ENCODE results near the gene FRMD1.

The FRMD1 gene

DNA sequence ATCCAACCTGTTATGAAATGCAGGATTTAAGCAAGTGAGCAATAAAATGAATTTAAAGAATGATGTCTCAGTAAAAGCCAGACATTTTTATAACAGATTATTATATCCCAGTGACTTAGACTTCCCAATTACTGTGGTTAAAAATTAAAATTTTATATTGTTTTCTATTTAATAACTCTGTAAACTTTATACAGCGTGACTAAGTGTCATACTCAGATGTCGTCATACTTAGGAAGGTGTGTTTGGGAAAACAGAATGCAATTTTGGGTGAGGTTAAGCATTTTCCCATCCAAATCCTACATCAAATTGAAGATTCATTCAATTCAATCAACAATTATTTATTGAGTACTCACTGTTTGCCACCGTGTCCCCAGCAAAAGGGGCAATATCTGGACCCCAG, 31.4 kb upstream of the FRMD1 start:
- DNase-seq = no peak

DNA sequence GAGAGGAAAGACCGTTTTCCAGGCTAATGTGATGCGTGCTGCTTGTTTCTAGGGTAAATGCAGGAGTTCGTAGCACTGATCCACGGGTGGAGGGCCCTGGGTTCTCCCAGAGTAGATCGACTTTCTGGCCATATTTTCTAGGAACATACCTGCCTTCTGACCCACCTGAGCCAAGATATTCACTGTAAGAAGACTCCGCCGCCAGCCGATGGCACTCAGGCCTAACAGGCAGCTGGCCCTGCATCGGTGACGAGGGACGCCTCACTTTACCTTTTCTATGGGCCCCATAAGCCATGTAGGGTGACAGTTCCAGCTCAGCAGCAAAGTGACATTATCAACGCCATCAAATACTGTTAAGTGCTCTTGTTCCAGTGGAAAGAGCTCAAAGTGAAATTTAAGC, 30.2 kb upstream of the FRMD1 start:
- no peak for DNase-seq

DNA sequence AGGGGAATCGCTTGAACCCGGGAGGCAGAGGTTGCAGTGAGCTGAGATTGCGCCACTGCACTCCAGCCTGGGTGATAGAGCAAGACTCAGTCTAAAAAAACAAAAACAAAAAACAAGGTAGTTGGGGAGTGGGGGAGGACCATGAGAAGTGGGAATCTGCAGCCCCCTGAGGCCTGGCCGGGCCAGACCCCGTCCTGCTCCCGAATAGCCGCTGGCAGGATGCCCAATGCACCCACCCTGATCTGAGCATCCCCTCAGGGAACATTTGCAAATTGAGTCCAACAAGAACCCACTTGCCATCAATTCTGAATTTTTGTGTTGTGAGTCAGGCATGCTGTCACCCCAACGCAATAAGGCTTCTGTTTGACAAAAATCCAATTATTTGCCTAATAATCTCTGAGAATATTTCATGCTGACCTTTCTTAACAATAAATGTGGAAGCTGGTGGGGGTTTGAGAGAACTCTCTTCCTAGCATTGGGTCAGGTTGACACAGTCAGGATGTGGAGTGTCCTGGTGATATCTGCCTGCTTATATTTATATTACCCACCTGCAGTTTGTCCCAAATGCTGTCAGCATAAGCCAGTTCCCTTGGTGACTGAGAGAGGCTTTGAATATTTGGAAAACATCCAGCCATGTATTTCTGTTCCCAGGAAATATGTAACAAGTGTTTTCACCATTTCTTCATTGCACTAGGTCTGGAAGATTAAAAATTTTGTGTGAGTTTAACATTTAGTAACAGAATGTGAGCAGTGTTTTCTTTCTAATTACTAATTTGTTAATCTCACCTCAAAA, 28.4 kb upstream of the FRMD1 start:
- no peak for DNase-seq

DNA sequence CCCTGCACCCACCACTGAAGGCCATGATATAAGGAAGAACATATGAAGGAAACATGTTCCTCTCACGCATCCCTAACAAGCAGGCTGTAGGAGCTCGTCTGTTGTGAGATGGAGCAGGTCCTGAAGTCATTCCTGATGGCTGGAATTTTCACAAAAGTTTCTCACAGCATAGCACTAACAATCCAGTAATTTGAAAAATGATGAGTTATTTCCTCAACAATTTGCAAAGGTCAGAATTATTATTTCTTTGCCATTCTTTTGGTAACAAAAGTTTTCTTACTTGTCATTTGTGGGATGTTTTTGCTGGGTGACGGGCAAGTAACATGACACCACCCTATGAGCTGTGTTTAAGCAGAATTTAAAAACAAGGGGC, 27.6 kb upstream of the FRMD1 start:
- no peak for DNase-seq

DNA sequence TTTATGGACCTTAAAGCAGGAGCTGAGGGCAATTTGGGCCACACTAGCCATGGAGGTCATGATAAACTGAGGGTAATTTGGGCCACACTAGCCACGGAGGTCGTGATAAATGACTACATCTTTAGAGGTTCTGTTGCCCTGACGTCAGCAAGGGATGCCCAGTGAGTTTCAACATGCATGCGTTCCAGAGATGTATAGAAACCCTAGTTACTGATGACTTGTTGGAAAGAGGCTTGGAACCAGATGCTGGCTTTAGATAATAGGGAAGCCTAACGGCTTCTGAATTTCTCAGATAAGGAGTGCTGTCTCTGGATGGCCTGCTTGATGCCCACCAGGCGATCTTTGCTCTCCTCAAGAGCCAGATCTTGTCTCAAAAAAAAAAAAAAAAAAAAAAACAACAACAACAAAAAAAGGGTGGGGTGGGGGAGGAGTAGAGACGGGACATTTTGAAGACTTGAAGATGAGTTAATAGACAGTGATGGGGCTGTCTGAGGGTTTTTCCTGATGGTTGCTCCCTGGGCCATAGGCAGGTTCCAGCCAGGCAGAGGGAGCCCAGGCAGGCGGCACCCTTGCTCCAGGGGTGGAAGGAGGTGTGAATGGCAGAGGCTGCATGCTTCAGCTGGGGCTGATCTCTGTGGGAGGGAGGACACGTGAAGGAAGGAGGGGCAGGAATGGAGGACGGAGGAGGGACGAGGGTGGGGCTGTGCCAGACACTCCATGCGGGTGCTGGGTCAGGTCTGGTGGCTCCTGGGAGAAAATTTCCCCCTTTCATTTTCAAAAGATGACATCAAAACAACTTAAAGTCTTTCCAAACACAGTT, 27.0 kb upstream of the FRMD1 start:
- DNase-seq = no peak

DNA sequence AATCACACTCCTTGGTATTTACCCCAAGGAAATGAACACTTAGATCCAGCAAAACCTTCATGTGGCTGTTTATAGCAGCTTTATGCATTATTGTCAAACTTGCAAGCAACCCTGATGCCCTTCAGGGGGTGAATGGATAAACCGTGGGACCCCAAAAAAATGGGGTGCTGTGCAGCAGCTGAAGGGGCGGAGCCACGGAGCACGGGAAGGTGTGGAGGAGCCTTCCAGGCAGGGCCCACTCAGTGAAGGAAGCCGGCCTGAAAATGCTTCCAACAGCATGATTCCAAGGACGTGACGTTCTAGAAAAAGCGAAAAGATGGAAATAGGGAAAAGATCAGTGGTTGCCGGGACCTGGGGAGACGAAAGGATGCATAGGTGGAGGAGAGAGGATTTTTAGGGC, 25.6 kb upstream of the FRMD1 start:
- DNase-seq = no peak

DNA sequence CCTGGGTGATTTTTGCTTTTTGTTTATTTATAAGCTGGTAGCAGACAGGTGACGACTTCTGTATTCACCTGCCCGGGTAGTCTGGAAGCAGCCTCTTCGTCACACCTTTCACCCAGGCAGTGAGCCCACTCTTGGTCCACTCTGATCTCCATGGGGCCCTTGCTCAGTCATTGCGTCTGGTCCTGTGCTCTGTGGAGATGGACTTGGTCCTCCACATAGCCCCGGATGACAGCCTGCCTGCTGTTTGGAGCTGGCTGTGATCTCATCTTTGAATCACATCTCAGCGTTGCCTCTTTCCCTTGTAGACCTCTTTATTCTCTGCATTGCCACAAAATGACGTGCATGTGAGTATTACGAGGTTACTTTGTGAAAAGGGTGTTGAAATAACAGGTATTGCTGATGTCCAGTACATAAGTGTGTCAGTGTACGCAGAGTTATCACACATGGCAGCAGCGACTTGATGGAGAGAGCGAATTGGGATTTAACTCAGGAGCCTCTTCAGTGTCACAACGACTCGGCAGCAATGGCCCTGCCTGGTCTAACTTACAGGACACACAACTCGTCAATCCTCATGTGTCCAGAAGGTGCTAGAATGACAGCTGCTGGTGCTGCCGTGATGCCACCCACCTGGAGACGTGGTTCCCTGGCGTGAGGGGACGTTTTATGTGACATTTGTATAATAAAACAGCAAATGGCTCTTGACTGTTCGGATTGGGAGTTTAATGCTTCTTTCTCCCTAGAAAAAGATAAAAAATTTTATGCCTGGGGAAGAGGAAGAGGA, 24.2 kb upstream of the FRMD1 start:
- no peak for DNase-seq

DNA sequence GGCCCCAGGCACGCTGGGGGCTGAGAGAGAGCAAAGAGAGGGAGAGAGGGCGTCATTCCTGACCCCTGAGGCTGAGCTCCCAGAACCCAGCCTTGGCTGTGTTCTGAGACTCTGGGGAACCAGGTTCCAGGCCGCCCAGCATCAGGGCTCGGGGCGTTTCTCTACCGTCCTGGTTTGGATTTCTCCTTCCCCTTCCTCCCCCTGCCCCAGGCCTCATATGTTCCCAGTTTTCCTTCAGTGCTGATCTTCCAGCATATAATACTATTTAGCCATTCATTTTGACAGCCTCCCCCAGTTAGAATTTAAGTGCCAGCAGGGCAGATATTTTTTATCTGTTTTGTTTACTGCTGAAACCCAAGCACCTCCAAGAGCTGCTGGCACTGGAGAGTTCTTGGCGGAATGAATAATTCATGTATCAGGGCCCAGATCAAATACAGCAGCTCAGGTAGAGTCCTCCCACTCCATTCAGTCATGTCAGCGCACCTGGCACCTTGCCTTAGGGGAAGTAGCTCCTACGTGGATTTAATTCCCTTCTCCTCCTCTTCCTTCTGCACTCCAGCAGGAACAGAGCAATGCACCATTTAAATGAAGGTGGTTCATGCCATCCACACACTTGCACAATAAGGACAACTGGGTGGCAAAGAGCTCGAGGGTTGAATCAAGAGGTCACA, 23.4 kb upstream of the FRMD1 start:
- no peak for DNase-seq

DNA sequence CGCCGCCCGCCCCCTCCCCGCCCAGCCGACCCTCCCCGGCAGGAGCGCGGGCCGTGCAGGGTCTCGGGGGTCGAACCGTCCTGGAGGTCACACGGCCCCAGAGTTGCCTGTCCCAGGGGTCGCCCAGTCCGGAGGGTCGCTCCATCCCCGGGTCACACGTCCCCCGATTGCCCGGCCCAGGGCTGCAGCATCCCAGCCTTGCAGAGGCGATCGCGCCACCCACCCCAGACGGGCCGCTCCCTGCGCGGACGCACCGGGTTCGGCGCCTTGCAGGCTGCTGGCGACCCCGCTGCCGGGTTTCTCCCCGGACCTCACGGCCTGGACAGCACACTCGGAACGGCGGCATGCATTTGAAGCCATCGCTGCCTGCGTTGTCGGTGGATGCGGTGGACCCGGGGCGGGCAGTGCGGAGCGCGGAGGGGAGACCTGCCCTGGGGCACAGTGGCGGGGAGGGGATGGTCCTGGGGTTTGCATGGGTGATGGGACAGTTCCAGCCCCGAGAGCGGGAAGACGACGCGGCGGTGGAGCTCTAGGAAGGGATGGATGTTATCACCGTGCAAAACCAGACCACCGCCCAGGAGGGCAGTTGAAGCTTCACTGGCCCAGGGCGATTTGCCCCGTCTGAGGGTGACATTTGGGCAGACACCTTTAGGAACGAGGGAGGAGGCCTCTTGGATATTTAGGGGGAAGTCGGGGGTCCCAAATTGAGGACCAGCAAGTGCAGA, 22.7 kb upstream of the FRMD1 start:
- no peak for DNase-seq

DNA sequence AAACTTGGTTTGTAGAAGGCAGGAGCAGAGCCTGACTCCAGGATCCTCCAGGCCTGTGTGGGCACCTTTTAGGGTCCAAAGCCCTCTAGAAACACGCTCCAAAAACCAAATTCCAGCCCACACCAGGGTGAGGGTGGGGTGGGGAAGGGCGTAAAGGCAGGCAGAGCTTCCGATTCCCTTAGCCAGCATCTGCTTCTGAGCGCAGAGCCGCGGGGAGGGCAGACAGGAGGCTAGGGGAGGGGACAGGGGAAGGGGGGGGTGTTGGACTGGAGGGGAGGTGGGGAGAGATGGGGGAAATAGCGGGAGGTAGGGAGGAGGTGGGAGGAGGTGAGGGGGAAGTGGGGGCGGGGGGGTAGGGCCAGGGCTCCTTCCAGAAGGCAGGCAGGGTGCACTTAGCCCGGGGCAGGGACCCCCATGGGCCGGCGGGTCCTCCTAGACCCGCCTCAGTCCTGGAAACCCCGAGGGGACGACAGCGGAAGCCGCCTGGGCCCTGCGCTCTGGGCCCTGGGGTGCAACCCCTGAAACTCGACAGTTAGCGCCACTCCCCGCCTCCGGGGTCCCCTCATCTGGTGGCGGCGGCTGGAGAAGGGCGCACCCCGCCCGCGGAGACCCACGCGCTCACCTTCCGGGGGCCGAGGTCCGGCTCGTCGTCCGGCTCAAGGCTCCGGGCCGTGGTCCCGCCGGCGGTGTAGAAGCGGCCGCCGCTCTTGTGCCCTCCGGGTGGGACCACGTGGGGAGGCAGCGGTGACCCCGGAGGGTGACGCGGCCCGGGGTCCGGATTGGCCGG, 22.0 kb upstream of the FRMD1 start:
- DNase-seq = no peak

DNA sequence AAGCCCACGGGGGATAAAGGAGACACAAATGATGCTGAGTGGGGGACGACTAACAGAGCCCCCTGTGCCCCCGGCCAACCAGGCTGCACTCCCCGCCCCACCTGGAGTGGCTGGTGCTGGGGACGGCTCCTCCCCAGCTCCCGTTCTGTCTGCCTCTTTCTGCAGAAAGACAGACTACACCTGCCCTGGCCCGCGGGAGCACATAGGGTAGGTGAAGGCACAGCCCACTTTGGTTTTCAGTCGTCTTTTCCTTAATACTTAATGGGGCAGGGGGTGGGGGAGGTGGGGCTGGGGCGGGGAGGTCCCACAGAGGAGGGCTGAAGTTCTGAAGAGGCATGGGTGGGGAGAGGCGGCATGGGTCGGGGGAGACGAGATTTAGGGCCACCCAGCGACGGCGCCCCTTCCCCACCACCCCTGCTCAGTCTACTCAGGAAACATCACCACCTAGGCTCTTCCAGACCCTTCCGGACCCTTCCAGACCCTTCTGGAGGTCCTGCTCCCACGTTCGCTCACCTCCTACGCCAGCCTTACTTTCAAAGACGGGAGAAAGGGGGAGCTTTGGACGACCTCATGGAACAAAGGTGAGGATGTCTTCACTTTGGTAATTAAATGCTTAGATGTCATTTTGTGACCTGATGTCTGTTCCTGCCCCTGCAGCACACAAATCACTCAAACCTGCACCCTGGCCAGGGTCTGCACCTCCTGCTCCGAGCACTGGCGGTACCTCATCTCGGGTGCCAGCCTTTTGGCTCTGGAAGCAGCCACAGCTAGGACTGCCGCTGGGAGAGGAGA, 21.2 kb upstream of the FRMD1 start:
- no peak for DNase-seq

DNA sequence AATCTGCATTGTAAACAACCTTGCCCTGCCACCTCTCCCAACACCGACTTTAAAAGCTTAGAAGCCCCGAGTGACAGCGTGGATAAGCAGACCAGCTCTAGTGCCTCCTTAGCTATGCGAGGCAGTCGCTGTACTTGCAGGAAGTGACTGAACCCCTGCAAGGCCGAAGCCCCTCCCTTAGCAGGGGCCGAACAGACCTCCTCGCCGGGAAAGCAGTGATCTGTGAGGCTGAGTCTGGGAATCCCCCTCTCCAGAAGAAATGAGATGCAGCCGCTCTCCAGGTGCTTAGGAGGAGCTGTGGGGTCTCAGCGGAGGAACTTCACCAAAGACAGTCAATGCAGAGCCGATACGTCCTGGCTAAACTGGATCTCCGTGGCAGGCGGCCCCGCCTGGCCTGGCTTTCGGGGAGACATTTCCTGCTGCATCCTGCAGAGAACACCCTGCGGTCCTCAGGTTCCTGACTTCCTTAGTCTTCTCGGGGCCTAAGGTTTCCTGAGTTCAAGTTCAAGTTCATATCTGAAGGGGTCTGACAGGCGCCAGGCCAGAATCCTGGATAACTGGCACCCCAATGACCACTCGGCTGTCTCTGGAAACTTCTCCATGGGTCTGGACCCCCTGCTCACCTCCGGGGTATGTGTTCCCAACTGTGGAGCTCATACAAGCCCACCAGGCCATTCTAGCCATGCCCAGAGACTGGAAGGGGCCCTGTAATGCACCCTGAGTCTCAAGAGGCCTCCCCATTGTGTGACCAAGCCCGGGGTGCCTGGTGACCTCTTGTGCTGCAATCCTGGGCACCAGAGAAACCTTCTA, 20.4 kb upstream of the FRMD1 start:
- no peak for DNase-seq

DNA sequence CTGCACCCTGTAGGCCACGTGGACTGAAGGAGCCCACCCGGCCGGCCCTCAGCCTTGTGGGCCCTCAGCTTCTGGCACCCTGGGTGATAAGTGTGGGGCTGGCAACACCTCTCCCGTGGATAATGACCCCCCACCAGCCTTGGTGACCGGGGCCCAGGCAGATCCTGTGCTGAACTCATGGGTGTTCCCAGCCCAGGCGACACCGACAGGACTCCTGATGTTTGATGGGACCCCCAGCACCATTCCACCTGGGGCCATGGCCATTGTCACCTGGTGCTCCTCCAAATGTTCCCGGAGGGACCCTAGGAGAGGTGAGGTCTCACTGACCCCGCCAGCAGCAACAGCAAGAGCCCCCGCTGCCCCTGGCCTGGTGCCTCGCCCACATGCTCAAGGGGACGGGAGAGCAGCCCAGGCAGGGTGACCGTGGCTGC, 19.4 kb upstream of the FRMD1 start:
- no peak for DNase-seq

DNA sequence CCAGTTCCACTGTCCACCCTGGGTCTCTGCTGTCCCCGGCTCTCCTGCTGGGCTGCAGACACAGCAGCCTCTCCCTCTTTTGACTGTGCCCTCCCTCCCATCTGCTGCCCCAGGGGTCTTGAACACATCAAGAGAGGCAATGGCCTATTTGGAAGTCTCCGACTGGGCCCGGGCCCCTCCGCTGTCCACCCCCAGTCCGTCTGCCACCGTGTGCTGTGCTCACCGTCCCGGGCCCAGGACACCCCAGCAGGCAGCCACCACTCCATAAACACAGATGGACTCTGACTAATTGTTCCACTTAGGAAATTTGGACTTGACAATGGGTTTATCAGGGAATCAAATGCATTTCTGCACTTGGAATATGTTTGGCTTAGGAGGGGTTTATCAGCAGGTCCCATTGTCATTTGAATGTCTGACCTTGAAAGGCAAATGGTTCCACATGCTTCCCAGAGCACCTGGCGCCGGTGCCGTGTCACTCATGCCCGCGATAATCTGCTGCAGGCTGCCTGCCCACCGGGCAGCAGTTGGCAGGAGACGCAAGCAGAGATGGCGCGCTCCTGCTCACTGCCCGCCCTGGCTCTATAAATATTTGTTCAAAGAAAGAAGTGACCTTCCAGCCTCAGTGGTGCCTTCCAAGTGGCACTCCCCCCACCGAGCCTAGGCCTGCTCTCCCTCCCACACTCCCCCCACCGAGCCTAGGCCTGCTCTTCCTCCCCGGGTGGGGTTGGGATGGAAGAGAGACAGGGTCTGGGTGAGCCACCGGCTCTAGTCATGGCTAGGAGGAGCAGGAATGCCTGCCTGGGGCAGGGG, 18.8 kb upstream of the FRMD1 start:
- DNase-seq = no peak

DNA sequence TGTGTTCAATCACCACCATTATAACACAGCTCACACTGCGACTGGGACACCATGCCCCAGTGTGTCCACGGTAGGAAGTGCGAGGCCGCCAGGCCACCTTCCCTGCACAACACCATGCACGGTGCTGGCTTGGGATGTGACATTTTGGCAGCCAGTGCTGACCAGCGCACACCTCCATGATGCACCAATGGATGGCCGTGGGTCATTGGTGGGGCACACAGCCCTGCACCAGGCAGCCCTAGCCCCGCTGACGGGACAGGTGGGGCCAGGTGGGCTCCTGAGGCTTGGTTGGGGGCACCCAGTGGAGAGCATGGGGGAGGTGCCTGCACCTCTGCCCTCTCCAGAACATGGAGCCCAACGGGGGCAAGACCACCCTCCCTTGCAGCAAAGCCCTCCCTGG, 18.2 kb upstream of the FRMD1 start:
- DNase-seq = no peak

DNA sequence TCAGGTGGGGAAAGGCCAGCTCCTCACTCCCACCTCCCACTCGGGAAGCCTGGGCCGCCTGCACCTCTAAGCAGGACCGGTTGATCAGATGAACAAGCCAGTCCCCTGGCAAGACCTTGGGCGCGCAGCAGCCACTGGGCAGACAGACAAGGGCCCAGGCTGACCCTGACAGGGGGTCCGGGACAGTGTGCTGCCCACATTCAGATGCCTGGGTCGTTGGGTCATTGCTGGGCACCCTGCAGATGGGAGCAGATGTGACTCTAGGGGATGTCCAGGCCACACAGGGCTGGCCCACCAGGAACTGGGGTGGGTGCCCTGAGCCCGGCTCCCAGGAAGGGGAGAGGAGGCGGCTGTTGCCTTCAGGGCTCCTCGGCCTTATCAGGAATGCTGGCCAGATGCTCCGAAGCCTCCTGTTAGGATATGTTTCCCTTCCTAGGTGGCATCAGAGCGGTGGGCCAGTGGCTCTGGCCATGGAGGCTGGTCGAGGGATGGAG, 17.3 kb upstream of the FRMD1 start:
- no peak for DNase-seq

DNA sequence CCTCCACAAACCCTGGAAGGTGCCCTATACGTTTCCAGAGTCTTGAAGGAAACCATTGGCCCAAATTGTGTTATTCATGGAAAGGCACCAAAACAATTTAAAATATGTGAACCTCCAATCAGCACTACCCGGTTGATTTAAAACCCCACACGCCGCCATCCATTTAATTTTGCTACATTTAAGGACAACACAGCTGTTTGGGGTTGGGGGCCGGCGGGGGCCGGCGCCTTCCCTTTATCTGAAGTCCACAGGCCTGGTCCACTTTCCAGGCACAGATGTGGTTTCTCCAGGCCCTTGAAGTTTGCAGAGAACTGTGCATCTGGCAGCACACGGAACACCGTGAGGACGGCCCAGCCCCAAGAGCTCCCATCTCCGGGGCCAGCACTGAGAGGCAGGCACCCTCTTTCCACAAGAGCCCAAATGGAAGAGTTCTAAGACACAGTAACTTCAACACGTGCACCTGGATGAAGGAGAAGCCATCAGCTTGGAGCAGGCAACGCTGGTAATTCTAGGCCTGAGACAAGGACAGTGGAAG, 16.8 kb upstream of the FRMD1 start:
- no peak for DNase-seq

DNA sequence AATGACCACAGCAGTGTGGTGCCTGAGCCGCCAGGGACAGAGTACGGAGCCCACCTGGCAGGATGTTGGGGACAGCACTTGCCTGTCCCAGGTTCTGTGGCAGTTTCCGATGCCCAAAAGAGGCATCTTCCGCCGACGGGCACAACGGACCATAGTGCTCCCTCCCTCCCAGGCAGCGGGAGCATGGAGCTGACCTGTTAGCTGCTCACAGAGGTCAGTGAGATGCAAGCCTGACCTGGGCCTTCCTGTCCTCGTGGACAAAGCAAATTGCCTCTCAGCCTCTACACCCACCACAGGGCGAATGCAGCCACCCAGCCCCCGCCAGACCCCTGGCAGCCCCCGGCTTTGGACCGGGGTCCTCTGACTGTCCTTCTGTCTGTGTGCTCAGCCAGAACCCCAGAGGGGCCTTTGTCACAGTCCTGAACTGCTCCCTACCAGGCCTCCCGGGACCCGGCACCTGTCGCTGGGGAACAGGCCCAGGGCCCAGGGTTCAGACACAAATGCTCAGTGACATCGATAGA, 16.2 kb upstream of the FRMD1 start:
- DNase-seq = no peak
